ENCODE measurements around the gene PANK2. TPM values are rescaled to one million over a fixed set of nuclear protein-coding genes. Genes with fewer than 3 reads are reported as not detected.

PANK2 gene
- total RNA-seq, 1 donor from 2014 or later, result 59.3 TPM

DNA sequence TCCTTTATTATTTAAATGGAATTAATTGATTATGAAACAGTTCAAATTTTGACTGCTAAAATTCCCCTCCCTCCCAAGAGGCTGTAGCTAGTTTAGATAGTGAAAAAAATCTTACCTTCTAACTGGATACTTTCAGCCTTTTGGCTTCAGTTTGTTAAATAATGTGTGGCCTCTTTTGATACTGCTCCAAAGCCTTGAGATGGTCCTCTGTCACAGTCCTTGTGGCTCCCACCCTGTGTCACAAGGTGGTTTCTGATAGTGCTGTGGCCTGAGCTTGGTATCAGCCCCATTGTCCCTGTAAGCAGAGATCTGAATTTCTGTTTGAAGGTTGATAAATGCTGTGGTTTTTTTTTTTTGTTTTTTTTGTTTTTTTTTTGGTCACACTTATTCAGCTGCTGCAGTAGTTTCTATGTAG, 20.8 kb downstream of the PANK2 start:
- no peak overlapping the region for H3K4me3 Mint-ChIP-seq (ENCODE audit: unreplicated experiment)
- H3K4me1 Mint-ChIP-seq (ENCODE audit: low read depth, unreplicated experiment), result peaks cover 7% of the 10 kb centered on the region
- no peak overlapping the region for H3K27ac Mint-ChIP-seq (ENCODE audit: unreplicated experiment)
- Histone ChIP-seq H3K4me3 (ENCODE audit: insufficient read depth, low read depth, low read length) (no peak overlapping the region), H3K9me3 (ENCODE audit: insufficient read depth, low read depth, low read length) (no peaks in the 10 kb centered on the region), H3K27me3 (ENCODE audit: insufficient read depth, low read length) (no peaks in the 10 kb centered on the region), H2AFZ (ENCODE audit: low read depth, low read length) (no peak overlapping the region), H3K4me1 (ENCODE audit: insufficient read depth, low read length) (no peaks in the 10 kb centered on the region), H3K36me3 (ENCODE audit: insufficient read depth, low read length) (peaks cover 35% of the 10 kb centered on the region), H3K27ac (ENCODE audit: low read depth, low read length) (no peak overlapping the region), H3K79me2 (ENCODE audit: insufficient read depth, low read length) (peaks cover 96% of the 10 kb centered on the region), H3K9ac (ENCODE audit: low read length) (no peak overlapping the region), H3K4me2 (ENCODE audit: low read length) (no peak overlapping the region), H4K20me1 (ENCODE audit: insufficient read depth, low read length) (peaks cover 87% of the 10 kb centered on the region)
- no peak for FAIRE-seq
- TF ChIP-seq, protein P1, sequence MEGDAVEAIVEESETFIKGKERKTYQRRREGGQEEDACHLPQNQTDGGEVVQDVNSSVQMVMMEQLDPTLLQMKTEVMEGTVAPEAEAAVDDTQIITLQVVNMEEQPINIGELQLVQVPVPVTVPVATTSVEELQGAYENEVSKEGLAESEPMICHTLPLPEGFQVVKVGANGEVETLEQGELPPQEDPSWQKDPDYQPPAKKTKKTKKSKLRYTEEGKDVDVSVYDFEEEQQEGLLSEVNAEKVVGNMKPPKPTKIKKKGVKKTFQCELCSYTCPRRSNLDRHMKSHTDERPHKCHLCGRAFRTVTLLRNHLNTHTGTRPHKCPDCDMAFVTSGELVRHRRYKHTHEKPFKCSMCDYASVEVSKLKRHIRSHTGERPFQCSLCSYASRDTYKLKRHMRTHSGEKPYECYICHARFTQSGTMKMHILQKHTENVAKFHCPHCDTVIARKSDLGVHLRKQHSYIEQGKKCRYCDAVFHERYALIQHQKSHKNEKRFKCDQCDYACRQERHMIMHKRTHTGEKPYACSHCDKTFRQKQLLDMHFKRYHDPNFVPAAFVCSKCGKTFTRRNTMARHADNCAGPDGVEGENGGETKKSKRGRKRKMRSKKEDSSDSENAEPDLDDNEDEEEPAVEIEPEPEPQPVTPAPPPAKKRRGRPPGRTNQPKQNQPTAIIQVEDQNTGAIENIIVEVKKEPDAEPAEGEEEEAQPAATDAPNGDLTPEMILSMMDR (IDR thresholded peaks at IDR 0.05; ENCODE audit: insufficient read depth, low read depth, low read length), result no peak
- no peak for TF ChIP-seq EZH2 (IDR thresholded peaks at IDR 0.05; ENCODE audit: insufficient read depth, low read length)
- DNase-seq (ENCODE audit: low read depth), result no peak
- H3K36me3 Mint-ChIP-seq (ENCODE audit: low read depth, unreplicated experiment), result peaks cover 27% of the 10 kb centered on the region
- no peaks in the 10 kb centered on the region for H3K9me3 Mint-ChIP-seq (ENCODE audit: unreplicated experiment)
- H3K27me3 Mint-ChIP-seq (ENCODE audit: low read depth, unreplicated experiment), result no peaks in the 10 kb centered on the region

DNA sequence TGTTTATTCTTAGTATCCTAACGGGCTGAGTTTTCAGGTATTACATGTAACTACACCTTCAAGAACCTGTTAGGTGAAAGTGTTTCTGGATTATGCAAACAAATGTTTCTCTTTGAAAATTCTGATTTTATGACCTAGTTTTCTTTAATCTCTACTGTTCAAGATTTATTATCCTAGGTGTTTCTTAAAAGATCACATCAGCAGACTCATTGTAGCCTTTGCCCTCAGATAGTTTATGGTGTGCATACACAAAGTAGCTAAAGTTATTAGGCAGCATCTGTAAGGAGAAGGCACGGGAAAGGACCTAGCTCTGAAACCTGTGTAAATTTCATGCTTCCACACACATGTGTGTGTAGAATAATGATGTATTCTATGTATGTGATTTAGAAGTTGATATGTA, 21.7 kb downstream of the PANK2 start:
- Histone ChIP-seq H2AFZ (ENCODE audit: low read depth, low read length) (no peak overlapping the region), H3K9ac (ENCODE audit: low read length) (no peak overlapping the region), H3K79me2 (ENCODE audit: insufficient read depth, low read length) (peaks cover 97% of the 10 kb centered on the region), H3K4me1 (ENCODE audit: insufficient read depth, low read length) (no peaks in the 10 kb centered on the region), H3K27me3 (ENCODE audit: insufficient read depth, low read length) (no peaks in the 10 kb centered on the region), H3K9me3 (ENCODE audit: insufficient read depth, low read depth, low read length) (no peaks in the 10 kb centered on the region), H3K27ac (ENCODE audit: low read depth, low read length) (no peak overlapping the region), H3K4me2 (ENCODE audit: low read length) (no peak overlapping the region), H3K36me3 (ENCODE audit: insufficient read depth, low read length) (peaks cover 39% of the 10 kb centered on the region), H3K4me3 (ENCODE audit: insufficient read depth, low read depth, low read length) (no peak overlapping the region), H4K20me1 (ENCODE audit: insufficient read depth, low read length) (peaks cover 87% of the 10 kb centered on the region)
- Mint-ChIP-seq H3K4me3 (ENCODE audit: unreplicated experiment) (no peak overlapping the region), H3K4me1 (ENCODE audit: low read depth, unreplicated experiment) (peaks cover 10% of the 10 kb centered on the region), H3K9me3 (ENCODE audit: unreplicated experiment) (no peaks in the 10 kb centered on the region), H3K36me3 (ENCODE audit: low read depth, unreplicated experiment) (peaks cover 33% of the 10 kb centered on the region), H3K27me3 (ENCODE audit: low read depth, unreplicated experiment) (no peaks in the 10 kb centered on the region), H3K27ac (ENCODE audit: unreplicated experiment) (no peak overlapping the region)
- DNase-seq (ENCODE audit: low read depth), result no peak
- no peak for FAIRE-seq
- TF ChIP-seq EZH2 (IDR thresholded peaks at IDR 0.05; ENCODE audit: insufficient read depth, low read length), result no peak
- TF ChIP-seq, protein P1 (IDR thresholded peaks at IDR 0.05; ENCODE audit: insufficient read depth, low read depth, low read length), result no peak

DNA sequence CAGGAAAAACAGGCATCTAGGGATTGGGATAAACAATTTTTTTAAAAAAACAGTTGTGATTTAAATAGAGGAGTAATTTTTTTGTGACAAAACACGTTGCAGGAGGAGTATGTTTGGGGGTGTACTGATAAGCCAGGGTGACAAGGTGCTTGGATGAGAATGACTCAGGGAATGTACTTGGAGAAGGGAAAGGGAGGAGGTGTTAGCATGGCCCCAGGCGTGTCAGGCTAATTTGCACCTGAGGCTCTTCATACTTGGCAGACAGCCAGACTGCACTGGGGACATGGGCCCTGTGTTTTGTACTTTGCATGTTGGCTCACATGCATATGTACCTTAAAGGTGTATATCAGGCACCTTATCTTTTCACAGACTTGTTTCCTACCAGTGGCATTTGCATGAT, 22.8 kb downstream of the PANK2 start:
- Histone ChIP-seq H3K27me3 (ENCODE audit: insufficient read depth, low read length) (no peaks in the 10 kb centered on the region), H2AFZ (ENCODE audit: low read depth, low read length) (no peak overlapping the region), H3K9ac (ENCODE audit: low read length) (no peak overlapping the region), H3K4me1 (ENCODE audit: insufficient read depth, low read length) (no peaks in the 10 kb centered on the region), H3K9me3 (ENCODE audit: insufficient read depth, low read depth, low read length) (no peaks in the 10 kb centered on the region), H3K36me3 (ENCODE audit: insufficient read depth, low read length) (peaks cover 43% of the 10 kb centered on the region), H3K27ac (ENCODE audit: low read depth, low read length) (no peak overlapping the region), H3K4me3 (ENCODE audit: insufficient read depth, low read depth, low read length) (no peak overlapping the region), H3K4me2 (ENCODE audit: low read length) (no peak overlapping the region), H4K20me1 (ENCODE audit: insufficient read depth, low read length) (peaks cover 87% of the 10 kb centered on the region), H3K79me2 (ENCODE audit: insufficient read depth, low read length) (peaks cover 97% of the 10 kb centered on the region)
- no peaks in the 10 kb centered on the region for H3K27me3 Mint-ChIP-seq (ENCODE audit: low read depth, unreplicated experiment)
- TF ChIP-seq, protein P1 (IDR thresholded peaks at IDR 0.05; ENCODE audit: insufficient read depth, low read depth, low read length), result no peak
- TF ChIP-seq EZH2 (IDR thresholded peaks at IDR 0.05; ENCODE audit: insufficient read depth, low read length), result no peak
- no peak overlapping the region for H3K27ac Mint-ChIP-seq (ENCODE audit: unreplicated experiment)
- peaks cover 33% of the 10 kb centered on the region for H3K36me3 Mint-ChIP-seq (ENCODE audit: low read depth, unreplicated experiment)
- DNase-seq (ENCODE audit: low read depth) (no peak), FAIRE-seq (no peak)
- no peak overlapping the region for H3K4me3 Mint-ChIP-seq (ENCODE audit: unreplicated experiment)
- H3K9me3 Mint-ChIP-seq (ENCODE audit: unreplicated experiment), result no peaks in the 10 kb centered on the region
- H3K4me1 Mint-ChIP-seq (ENCODE audit: low read depth, unreplicated experiment), result peaks cover 15% of the 10 kb centered on the region
